Ovary (tissue), 9 donors: ENCODE results near the gene MRTFA. TPM values are rescaled to one million over a fixed set of nuclear protein-coding genes. Genes with fewer than 3 reads are reported as not detected.

Experiments used
- DNase-seq, 5 donors: peaks; one replicate each; pipeline ENCODE4 v3.0.0-alpha.2; 2019 to 2020
- H3K27ac ChIP-seq, 2 donors: fragments of 200-600 bp; one replicate each; pipeline versions ENCODE4 v1.5.1 to v1.8.0; 2019 to 2022
- H3K27me3 ChIP-seq: fragments of 200-600 bp; one replicate; pipeline ENCODE4 v1.8.0; 2022
- H3K36me3 ChIP-seq: fragments of 200-600 bp; sonication (generic); one replicate; pipeline ENCODE4 v1.5.1; 2019
- H3K4me1 ChIP-seq: one replicate; pipeline ENCODE4 v1.8.1; 2013; ENCODE audit warnings: mild to moderate bottlenecking, moderate library complexity; ENCODE audit not compliant: insufficient read depth
- H3K4me3 ChIP-seq: fragments of 200-600 bp; sonication (generic); one replicate; pipeline ENCODE4 v1.5.1; 2017
- H3K9me3 ChIP-seq, 2 donors: fragments of 200-600 bp in 1 of 2; sonication (generic) in 1 of 2; one replicate each; pipeline versions ENCODE4 v1.5.1 to v1.8.1; 2013 to 2019; ENCODE audit warnings: mild to moderate bottlenecking in 1 of 2, moderate library complexity in 1 of 2
- EP300 ChIP-seq: sonication (generic); formaldehyde crosslinking; IDR thresholded peaks from one replicate; pipeline ENCODE4 v1.6.1; 2017; ENCODE audit warnings: antibody characterized with exemption
- POLR2A ChIP-seq: fragments of 450-650 bp; IDR thresholded peaks from one replicate; pipeline ENCODE4 v1.6.1; 2017; ENCODE audit warnings: antibody characterized with exemption, mild to moderate bottlenecking, moderate library complexity
- WGBS, 3 donors: extraction: QIAGEN DNeasy Blood & Tissue Kit in 1 of 3; methylation state at CpG; one replicate each; pipeline versions ENCODE4 v1.1.5 to v1.1.7; 2013 to 2017; 5-methylcytosine and 5-hydroxymethylcytosine counted together
- intact Hi-C, 4 donors: fragments of 100-400 bp; cut with DNase I; formaldehyde crosslinking; loops; one replicate each; pipeline versions ENCODE4 v1.11.0 to v1.15.1; 2022 to 2023
- polyA plus RNA-seq, 2 donors: library from polyadenylated mRNA; stranded (reverse); fragments of 200-250 nt in 1 of 2; fragments of 350-450 nt in 1 of 2; fragmentation: Illumina TruSeq in 1 of 2; extraction: RNeasy Lipid Tissue Mini Kit (QIAGEN cat#74804) in 1 of 2; gene quantifications; one replicate each; pipeline ENCODE4 v1.2.3, GENCODE V29; 2013 to 2014
- total RNA-seq, 7 donors: library from RNA; depleted of rRNA in 2 of 7; stranded (reverse); fragments of >200 nt in 2 of 7; fragmentation: NEBNext Ultra II Directional in 3 of 7; extraction: Animal tissue kit (Norgen Biotek cat#: 25700) in 3 of 7; gene quantifications; one replicate each; pipeline versions ENCODE4 v1.1.0 to v1.2.4, GENCODE V29; 2016 to 2023
- TF ChIP-seq, protein P1 (sequence below), 3 donors: fragments of 450-650 bp in 2 of 3; fragments of 200-600 bp in 1 of 3; IDR thresholded peaks; one replicate each; pipeline versions ENCODE4 v1.5.1 to v1.8.0; 2016 to 2022; ENCODE audit warnings: antibody characterized with exemption in 3 of 3, mild to moderate bottlenecking in 1 of 3
- donor health status: DM: no; HTN: no; CAD: no; lungs with moderate emphysema.
- donor health status: DM: no; HTN: no; CAD: no.
- donor health status: Bipolar disorder and iron deficiency.
- donor health status: DM: yes; HTN: yes; CAD: no.
- donor health status: DM: no; HTN: no; CAD: no.
- donor health status: DM: yes; HTN: yes; CAD: no.

Gene MRTFA
- total and polyA plus RNA-seq, 9 donors = 15.4 to 59.7 (median 54.9) TPM

DNA sequence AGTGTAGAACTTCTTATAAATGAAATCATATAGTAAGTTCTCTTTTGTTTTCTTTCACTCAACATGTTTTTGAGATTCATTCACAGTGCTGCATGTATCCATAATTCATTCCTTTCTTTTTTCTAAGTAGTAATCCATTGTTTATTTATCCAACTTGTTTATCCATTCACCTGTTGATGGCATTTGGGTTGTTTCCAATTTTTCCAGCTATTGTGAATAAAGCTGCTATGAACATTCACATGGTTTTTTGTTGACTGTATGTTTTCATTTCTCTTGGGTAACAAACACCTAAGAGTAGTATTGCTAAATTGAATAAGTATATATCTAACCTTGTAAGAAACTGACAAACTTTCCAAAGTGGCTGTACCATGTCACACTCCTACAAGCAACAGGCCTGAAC is 23.5 kb downstream of the MRTFA start:
- Histone ChIP-seq H3K4me1 (peaks cover 6% of the 10 kb centered on the region), H3K36me3 (no peaks in the 10 kb centered on the region), H3K9me3 (no peaks in the 10 kb centered on the region), H3K27me3 (no peaks in the 10 kb centered on the region), H3K4me3 (no peak overlapping the region), H3K27ac (no peak overlapping the region)
- intact Hi-C loops = no loop called here
- no peak for DNase-seq
- TF ChIP-seq POLR2A = no peak

DNA sequence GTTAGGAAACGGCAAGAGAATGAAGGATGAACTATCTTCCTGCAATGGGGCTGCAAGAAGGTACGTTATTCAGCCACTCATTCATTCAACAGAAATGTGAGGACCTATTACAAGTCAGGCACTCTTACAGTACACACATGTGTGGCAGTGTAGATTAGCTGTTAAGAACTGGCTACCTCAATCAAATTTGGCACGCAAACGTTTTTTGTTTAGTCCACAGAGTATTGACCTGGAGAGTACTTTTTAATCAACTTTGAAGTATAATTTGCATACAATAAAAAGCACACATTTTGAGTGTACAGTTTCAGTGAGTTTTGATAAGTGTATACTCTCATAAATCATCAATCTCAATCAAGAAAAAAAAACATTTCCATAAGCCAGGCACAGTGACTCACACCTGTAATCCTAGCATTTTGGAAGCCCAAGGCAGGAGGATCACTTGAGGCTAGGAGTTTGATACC is 24.2 kb downstream of the MRTFA start:
- TF ChIP-seq POLR2A = no peak
- no peak for TF ChIP-seq EP300
- TF ChIP-seq, protein P1, sequence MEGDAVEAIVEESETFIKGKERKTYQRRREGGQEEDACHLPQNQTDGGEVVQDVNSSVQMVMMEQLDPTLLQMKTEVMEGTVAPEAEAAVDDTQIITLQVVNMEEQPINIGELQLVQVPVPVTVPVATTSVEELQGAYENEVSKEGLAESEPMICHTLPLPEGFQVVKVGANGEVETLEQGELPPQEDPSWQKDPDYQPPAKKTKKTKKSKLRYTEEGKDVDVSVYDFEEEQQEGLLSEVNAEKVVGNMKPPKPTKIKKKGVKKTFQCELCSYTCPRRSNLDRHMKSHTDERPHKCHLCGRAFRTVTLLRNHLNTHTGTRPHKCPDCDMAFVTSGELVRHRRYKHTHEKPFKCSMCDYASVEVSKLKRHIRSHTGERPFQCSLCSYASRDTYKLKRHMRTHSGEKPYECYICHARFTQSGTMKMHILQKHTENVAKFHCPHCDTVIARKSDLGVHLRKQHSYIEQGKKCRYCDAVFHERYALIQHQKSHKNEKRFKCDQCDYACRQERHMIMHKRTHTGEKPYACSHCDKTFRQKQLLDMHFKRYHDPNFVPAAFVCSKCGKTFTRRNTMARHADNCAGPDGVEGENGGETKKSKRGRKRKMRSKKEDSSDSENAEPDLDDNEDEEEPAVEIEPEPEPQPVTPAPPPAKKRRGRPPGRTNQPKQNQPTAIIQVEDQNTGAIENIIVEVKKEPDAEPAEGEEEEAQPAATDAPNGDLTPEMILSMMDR (IDR thresholded peaks at IDR 0.05) = no peak
- Histone ChIP-seq H3K27me3 (no peaks in the 10 kb centered on the region), H3K27ac (no peak overlapping the region), H3K36me3 (no peaks in the 10 kb centered on the region), H3K9me3 (no peaks in the 10 kb centered on the region), H3K4me3 (no peak overlapping the region), H3K4me1 (peaks cover 6% of the 10 kb centered on the region)
- WGBS, 3 donors = 79 to 83% (median 81%) methylated on average over 4 of the region's 4 CpGs
- intact Hi-C loops = no loop called here
- no peak for DNase-seq

DNA sequence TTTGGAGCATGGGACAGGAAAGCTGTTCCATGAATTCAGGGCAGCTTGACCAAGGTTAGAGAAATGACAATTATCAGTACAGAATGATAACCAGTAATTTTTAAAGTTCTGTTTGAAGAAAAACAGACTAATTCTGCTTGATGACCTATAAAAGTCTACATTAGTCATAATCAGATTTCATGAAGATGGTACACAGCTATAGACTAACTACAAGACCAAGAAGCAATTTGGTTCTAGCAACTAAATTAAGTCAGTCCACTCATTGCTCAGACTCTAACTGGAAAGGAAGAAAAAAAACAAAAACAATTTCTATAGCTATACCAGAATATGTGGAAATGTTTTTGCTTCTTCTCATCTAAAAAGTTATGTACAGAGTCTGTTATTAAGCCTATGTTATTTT is 24.9 kb downstream of the MRTFA start:
- intact Hi-C loops = no loop called here

DNA sequence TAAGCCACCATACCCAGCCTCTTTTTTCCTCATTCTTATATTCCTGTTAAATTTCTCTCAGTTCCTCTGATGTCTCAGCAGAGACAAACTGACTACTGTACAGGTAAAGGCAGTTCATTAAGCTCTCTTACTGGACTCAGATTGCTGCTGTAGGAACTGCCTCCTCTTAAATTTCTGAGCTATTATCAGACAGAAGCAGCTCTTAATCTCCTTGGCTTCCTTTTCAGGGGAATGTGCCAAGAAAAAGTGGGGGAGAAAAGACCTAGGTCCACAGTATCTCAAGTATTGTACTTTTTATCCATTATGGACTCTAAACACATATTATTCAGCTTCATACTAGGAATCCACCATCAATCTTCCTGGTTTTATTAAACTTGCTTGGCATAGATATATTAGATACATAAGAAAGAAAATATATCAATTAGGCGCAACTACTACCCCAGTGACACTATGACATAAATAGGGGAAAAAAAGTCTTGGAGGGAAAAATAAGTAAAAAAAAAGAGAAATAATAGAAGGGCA is 26.1 kb downstream of the MRTFA start:
- H3K27me3 ChIP-seq = no peaks in the 10 kb centered on the region
- DNase-seq = no peak
- H3K4me1 ChIP-seq = peaks cover 8% of the 10 kb centered on the region
- no peak overlapping the region for H3K27ac ChIP-seq
- H3K9me3 ChIP-seq = no peaks in the 10 kb centered on the region
- no peaks in the 10 kb centered on the region for H3K36me3 ChIP-seq
- TF ChIP-seq POLR2A (no peak), EP300 (no peak)
- TF ChIP-seq, protein P1 (IDR thresholded peaks at IDR 0.05) = no peak
- H3K4me3 ChIP-seq = no peak overlapping the region
- 64 to 91% (median 74%) methylated on average over 1 of the region's 1 CpG for WGBS, 3 donors
- intact Hi-C loops = no loop called here

More for the DNA sequence above, 24.9 kb downstream of the MRTFA start:
- Histone ChIP-seq H3K36me3 (no peaks in the 10 kb centered on the region), H3K27me3 (no peaks in the 10 kb centered on the region), H3K4me3 (no peak overlapping the region), H3K27ac (no peak overlapping the region), H3K9me3 (no peaks in the 10 kb centered on the region), H3K4me1 (peaks cover 6% of the 10 kb centered on the region)
- DNase-seq = no peak
- TF ChIP-seq EP300 = no peak
- no peak for TF ChIP-seq POLR2A
- TF ChIP-seq, protein P1 (IDR thresholded peaks at IDR 0.05) = no peak

DNA sequence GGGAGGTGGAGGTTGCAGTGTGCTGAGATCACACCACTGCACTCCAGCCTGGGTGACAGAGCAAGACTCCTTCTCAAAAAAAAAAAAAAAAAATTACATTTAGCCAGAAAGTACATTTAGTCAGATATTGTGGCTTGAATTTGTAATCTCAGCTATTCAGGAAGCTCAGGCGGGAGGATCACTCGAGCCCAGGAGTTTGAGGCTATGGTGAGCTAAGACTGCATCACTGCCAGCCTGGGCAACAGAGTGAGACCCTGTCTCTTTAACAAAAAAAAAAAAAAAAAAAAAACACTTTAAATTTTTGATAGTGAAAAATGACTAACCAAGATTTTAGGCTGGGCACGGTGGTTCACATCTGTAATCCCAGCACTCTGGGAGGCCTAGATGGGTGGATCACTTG is 27.3 kb downstream of the MRTFA start:
- 51 to 66% (median 53%) methylated on average over 3 of the region's 3 CpGs for whole genome bisulfite sequencing, 3 donors
- H3K4me3 ChIP-seq = no peak overlapping the region
- no peaks in the 10 kb centered on the region for H3K27me3 ChIP-seq
- H3K9me3 ChIP-seq = no peaks in the 10 kb centered on the region
- intact Hi-C loops = no loop called here
- DNase-seq = no peak
- TF ChIP-seq, protein P1 (IDR thresholded peaks at IDR 0.05) = no peak
- TF ChIP-seq EP300 = no peak
- no peak for TF ChIP-seq POLR2A
- peaks cover 8% of the 10 kb centered on the region for H3K4me1 ChIP-seq
- no peak overlapping the region for H3K27ac ChIP-seq
- no peaks in the 10 kb centered on the region for H3K36me3 ChIP-seq
